Stimulated activated CD8-positive, alpha-beta memory T cell treated with anti-CD3 and anti-CD28 coated beads, Interleukin-7, amount 100 ng/mL, for 1 hour (primary cell): Measurements from ENCODE around the gene TFPI2.
"Not testable (repeated sequence)": the region's sequence is repeated elsewhere in the genome, so short reads cannot be mapped to it uniquely, and the experiment has no call there.

Experiments
- DNase-seq, 2 donors: peaks; one replicate each; pipeline ENCODE4 v3.0.0-alpha.2; 2020; ENCODE audit warnings: low read depth in 2 of 2

TFPI2 gene

DNA sequence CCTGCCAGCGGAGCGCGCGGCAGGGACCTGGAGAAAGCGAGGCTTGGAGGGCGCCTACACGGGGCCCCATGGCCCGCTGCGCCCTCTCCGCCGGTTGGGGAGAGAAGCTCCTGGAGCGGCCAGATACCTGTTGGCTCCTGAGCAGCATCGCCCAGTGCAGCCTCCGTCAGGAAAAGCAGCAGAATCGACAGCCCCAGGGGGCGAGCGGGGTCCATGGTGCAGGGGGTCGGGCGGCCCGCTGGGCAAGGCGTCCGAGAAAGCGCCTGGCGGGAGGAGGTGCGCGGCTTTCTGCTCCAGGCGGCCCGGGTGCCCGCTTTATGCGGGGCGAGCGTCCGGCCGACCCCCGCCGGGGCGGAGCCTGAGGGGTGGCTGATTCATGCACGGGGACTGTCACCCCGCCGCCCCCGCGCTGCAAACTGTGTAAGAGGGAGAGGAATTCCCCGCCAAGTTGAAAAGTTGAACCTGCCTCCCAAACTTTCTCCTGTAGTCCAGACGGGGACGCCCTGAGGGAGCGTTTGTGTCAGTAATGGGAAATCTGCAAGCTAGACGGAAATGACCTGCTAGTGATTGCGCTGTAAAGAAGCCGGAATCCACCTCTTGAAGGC lies at the start of gene TFPI2:
TFPI2 (minus strand) TSS at position 290 of the 605 bp plus-strand sequence; CDS start at position 215, 75 bp downstream.
- no peak for DNase-seq

- DNase-seq: no peak
These were observed 47.7 kb upstream of the TFPI2 start for GRCh38 chr7:93938293-93938692.

- DNase-seq: no peak
These were observed 47.3 kb upstream of the TFPI2 start for GRCh38 chr7:93937818-93938217.

DNA sequence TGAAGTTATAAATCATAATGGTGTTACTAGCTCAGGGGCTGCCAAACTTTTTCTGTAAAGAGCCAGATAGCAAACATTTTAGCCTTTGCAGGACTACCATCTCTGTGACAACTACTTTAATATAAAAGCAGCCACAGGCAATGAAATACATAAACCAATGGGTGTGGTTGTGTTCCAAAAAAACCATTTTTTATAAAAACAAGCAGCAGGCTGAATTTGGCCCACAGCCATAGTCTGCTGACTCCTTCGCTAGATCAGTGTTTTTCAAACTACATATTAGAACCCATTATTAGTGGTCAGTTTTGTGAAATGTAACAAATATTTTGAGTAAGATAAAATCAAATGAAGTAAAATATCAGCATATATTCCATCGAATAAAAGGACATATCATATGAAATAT lies 44.5 kb upstream of the TFPI2 start:
- DNase-seq: no peak

DNA sequence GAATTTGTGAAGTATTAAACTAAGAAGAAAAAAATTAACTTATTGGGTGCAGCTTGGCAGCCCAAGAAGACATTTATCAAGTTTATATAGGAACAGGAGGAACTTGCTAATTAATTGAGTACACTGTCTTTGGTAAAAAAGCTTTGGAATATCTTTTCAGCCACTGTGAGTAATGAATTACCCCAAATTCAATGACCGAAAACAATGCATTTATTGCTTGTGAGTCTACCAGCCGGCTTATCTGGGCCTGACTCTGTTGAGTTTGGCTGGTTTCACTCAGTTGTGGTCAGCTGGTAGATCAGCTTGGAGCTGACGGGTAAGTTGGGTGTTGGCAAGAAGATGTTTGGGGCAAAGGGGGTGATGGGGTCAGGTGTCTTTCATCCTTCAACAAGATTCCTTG lies 42.6 kb upstream of the TFPI2 start:
- DNase-seq: no peak

DNA sequence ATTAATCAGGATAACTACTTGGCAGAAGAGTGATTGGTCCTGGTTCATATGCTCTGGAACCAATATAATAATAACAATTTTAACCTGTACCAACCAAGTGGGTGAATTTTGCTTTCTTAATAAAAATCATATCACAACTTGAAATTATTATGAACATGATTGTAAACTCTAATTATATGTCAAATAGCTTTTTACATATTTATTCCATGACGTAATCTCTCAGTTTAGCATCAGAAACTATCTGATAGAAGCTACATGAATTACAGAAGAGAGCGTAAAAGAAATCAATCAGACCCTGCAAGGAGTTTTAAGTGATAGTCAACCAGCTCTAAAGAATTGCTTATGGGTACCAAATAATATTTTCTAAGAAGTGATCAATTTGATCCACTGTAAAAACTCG lies 41.1 kb upstream of the TFPI2 start:
- no peak for DNase-seq

- no peak for DNase-seq
These were observed 37.0 kb upstream of the TFPI2 start for GRCh38 chr7:93927585-93927984.

GRCh38 chr7:93926800-93927199 lies 36.2 kb upstream of the TFPI2 start:
- DNase-seq: no peak

GRCh38 chr7:93923942-93924341 lies 33.4 kb upstream of the TFPI2 start:
- no peak for DNase-seq

GRCh38 chr7:93923296-93923695 lies 32.7 kb upstream of the TFPI2 start:
- no peak for DNase-seq

- DNase-seq: no peak
These were observed 31.3 kb upstream of the TFPI2 start, which contains the start of gene GNG11 for GRCh38 chr7:93921607-93922566. TSS of gene GNG11 (plus strand) at chr7:93921735. CDS start at chr7:93922138, 403 bp downstream.

GRCh38 chr7:93921186-93921585 lies 30.6 kb upstream of the TFPI2 start:
- DNase-seq: no peak

- DNase-seq: no peak
These were observed 30.1 kb upstream of the TFPI2 start for GRCh38 chr7:93920496-93921182.

- DNase-seq: not testable (repeated sequence)
These were observed 25.8 kb upstream of the TFPI2 start for GRCh38 chr7:93916315-93916714.

- not testable (repeated sequence) for DNase-seq
These were observed 25.3 kb upstream of the TFPI2 start for GRCh38 chr7:93915888-93916287.

DNA sequence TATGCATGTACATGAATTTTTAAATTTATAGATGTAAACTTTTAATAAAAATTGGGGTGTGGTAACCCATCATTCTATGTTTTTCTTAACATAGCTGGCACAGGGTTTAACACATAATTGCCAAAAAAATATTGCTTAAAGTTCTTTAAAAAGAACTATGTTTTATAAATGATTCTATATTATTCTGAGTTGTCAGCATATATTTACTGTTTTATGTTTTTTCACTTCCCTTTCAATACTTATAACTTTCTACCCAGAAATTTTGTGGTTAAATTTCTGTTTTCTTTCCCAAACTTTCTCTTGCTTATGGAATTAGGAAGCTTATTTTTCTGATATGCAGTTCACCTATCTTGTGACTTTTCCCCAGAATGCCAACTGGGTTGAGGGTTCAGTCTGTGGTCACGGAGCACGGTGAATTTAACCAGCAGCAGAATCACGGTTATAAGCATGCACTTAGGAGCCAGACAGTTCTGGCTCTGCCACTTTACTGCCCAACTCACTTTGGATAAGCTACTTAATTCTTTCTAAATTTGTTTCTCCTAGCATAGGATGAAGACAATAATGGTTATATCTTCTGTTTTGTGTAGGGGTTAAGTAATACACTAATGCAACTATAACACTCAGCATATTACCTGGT lies 24.8 kb upstream of the TFPI2 start:
- DNase-seq: not testable (repeated sequence)

- no peak for DNase-seq
These were observed 24.1 kb upstream of the TFPI2 start for GRCh38 chr7:93914581-93915066.

- no peak for DNase-seq
These were observed 22.6 kb upstream of the TFPI2 start for GRCh38 chr7:93913197-93913596.

GRCh38 chr7:93911661-93912060 lies 21.1 kb upstream of the TFPI2 start:
- DNase-seq: not testable (repeated sequence)

- DNase-seq: not testable (repeated sequence)
These were observed 20.7 kb upstream of the TFPI2 start for GRCh38 chr7:93911242-93911641.
